Measurements from ENCODE around the gene NAT10. TPM values are rescaled to one million over a fixed set of nuclear protein-coding genes. Genes with fewer than 3 reads are reported as not detected.
A peak's percentile ranks its signal among the peaks of the same experiment; 100 is the strongest.

Gene NAT10
- total RNA-seq, 1 donor from 2014 or later, result 64.5 TPM

GRCh38 chr11:34169686-34170085, 64.3 kb downstream of the NAT10 start:
- DNase-seq (ENCODE audit: low spot score, unreplicated experiment), result no peak
- no peak for TF ChIP-seq CTCF (IDR thresholded peaks at IDR 0.05; ENCODE audit: unreplicated experiment)
- H3K4me1 Mint-ChIP-seq (ENCODE audit: low read depth), result peaks cover 7% of the 10 kb centered on the region
- no peaks in the 10 kb centered on the region for H3K27me3 Mint-ChIP-seq
- no peak overlapping the region for H3K4me3 Mint-ChIP-seq (ENCODE audit: low read depth)
- no peaks in the 10 kb centered on the region for H3K9me3 Mint-ChIP-seq (ENCODE audit: low read depth)
- peaks cover 8% of the 10 kb centered on the region for H3K36me3 Mint-ChIP-seq (ENCODE audit: insufficient read depth)
- H3K27ac Mint-ChIP-seq, result no peak overlapping the region

DNA sequence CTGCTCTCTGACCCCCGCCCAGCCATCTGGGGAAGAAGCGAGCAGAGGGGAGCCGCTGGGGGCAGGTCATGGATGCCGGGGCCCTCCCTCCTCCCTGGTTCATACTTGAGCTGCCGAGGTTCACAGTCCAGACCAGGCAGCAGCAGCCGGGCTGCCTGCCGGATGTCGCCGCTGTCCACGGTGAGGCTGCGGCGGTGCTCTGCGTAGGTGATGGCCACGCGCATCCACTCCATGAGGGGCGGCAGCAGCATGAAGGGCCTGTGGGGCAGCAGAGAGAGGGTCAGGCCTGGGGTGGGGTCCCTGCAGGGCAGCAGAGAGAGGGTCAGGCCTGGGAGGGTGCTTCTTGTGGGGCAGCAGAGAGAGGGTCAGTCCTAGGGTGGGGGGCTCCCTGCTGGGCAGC, 67.6 kb downstream of the NAT10 start:
- Mint-ChIP-seq H3K36me3 (ENCODE audit: insufficient read depth) (peaks cover 4% of the 10 kb centered on the region), H3K27ac (no peak overlapping the region), H3K4me3 (ENCODE audit: low read depth) (no peak overlapping the region), H3K4me1 (ENCODE audit: low read depth) (peaks cover 9% of the 10 kb centered on the region), H3K27me3 (no peaks in the 10 kb centered on the region), H3K9me3 (ENCODE audit: low read depth) (no peaks in the 10 kb centered on the region)
- no peak for DNase-seq (ENCODE audit: low spot score, unreplicated experiment)
- TF ChIP-seq CTCF (IDR thresholded peaks at IDR 0.05; ENCODE audit: unreplicated experiment), result no peak

DNA sequence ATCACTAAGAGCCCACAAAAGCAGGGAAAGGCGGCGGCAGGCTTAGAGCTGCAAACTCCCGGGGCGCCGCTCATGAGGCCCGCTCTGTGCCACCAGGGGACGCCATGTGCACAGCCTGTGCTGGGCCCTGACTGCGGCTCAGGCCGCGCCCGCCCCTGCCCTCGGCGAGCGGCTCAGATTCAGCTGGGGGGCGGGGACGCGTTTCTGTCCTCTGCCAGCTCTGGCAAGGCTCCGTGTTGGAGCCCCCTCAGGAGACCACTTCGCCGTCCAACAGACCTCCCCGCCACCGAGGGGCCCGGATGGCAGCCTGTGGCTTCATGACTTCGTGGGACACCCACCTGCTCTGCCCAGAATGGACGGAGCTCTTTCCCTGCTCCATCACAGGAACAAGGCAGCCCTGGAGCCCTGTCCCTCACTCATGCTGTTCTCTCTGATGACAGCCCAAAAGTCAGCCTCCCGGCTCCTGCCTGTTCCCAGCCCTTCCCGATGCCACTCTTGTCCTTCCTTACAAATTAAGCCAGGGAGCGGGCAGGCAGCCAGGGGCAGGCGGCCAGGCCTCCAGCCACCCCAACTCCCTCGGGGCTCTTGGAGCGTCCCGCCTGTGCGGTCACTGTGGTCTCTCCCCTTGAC, 69.1 kb downstream of the NAT10 start:
- TF ChIP-seq CTCF (IDR thresholded peaks at IDR 0.05; ENCODE audit: unreplicated experiment), result peak; percentile 94
- Mint-ChIP-seq H3K27ac (no peak overlapping the region), H3K4me3 (ENCODE audit: low read depth) (no peak overlapping the region), H3K4me1 (ENCODE audit: low read depth) (peaks cover 1% of the 10 kb centered on the region), H3K36me3 (ENCODE audit: insufficient read depth) (peaks cover 4% of the 10 kb centered on the region), H3K27me3 (no peaks in the 10 kb centered on the region), H3K9me3 (ENCODE audit: low read depth) (no peaks in the 10 kb centered on the region)
- DNase-seq (ENCODE audit: low spot score, unreplicated experiment), result peak; percentile 77

DNA sequence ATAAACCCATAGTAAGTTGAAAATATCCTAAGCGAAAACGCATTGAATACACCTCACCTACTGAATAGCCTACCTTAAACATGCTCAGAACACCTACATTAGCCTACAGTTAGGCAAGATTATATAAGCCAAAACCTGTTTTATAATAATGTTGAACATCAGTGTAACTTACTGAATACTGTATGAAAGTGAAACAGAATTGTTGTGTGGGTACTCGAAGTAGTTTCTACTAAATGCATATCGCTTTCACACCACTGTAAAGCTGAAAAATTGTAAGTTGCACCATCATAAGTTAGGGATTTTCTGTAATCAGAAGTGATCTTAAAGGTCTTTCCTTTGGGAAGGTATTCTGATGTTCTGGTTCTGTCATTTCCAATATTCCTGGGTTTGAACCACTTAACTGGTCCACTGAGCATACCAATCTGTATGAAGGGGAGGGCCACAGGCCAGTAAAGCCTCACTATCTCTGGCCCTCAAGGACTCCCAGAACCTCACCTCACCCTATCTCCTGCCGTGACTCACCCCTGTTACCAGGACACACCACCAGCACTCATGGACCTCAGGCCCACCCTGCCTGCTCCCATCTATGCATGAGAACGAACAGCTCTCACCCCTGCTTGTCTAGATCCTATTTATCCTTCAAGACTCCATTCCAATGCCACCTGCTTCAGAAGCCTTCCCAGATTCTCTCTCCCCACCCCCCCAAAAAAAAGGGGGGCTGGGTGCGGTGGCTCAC, 70.0 kb downstream of the NAT10 start:
- Mint-ChIP-seq H3K4me1 (ENCODE audit: low read depth) (peaks cover 1% of the 10 kb centered on the region), H3K27me3 (no peaks in the 10 kb centered on the region), H3K9me3 (ENCODE audit: low read depth) (no peaks in the 10 kb centered on the region), H3K4me3 (ENCODE audit: low read depth) (no peak overlapping the region), H3K27ac (no peak overlapping the region), H3K36me3 (ENCODE audit: insufficient read depth) (peaks cover 2% of the 10 kb centered on the region)
- TF ChIP-seq CTCF (IDR thresholded peaks at IDR 0.05; ENCODE audit: unreplicated experiment), result no peak
- no peak for DNase-seq (ENCODE audit: low spot score, unreplicated experiment)

DNA sequence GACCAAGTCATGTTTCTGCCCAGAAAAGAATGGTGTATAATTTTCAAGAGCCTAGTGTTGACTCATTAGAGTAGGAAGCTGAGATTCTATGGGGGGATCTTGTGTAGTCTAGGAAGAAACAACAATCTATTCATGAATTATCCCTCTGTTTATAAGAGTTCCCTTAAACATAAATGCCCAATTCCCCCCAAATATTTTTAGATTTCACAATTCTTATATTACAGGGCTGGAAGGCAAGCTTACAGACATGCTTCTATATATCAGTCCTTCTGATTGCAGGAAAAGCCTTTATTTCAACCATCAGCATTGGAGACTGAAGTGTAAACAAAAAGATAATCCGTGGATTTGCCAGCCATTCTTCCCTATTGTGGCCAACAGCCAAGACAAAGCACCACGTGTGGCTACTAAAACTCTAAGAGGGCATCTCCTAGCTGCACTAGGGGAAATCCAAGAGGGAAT, 71.4 kb downstream of the NAT10 start:
- H3K9me3 Mint-ChIP-seq (ENCODE audit: low read depth), result no peaks in the 10 kb centered on the region
- H3K4me1 Mint-ChIP-seq (ENCODE audit: low read depth), result peaks cover 1% of the 10 kb centered on the region
- H3K36me3 Mint-ChIP-seq (ENCODE audit: insufficient read depth), result no peaks in the 10 kb centered on the region
- H3K27ac Mint-ChIP-seq, result no peak overlapping the region
- TF ChIP-seq CTCF (IDR thresholded peaks at IDR 0.05; ENCODE audit: unreplicated experiment), result no peak
- no peak for DNase-seq (ENCODE audit: low spot score, unreplicated experiment)
- no peaks in the 10 kb centered on the region for H3K27me3 Mint-ChIP-seq
- H3K4me3 Mint-ChIP-seq (ENCODE audit: low read depth), result no peak overlapping the region

Data from progenitor cell of endocrine pancreas (in vitro differentiated cells).